ENCODE results near the gene CDK19.

GRCh38 chr6:110858016-110858415 is 42.7 kb upstream of the CDK19 start:
- TF ChIP-seq EZH2phosphoT487 (IDR thresholded peaks at IDR 0.05; ENCODE audit: low read length) (no peak), CTCF (IDR thresholded peaks at IDR 0.05; ENCODE audit: low read length) (no peak)

Measured in MM.1S (cell line).